Vagina (tissue), 2 donors: Measurements from ENCODE around the gene PLSCR2.

Source experiments
- CTCF ChIP-seq, 3 experiments: fragments of 450-650 bp in 2 of 3; fragments of 200-600 bp in 1 of 3; sonication (generic) in 1 of 3; IDR thresholded peaks; one replicate each; pipeline ENCODE4 v1.5.1; 2017 to 2019; ENCODE audit warnings: antibody characterized with exemption in 3 of 3, mild to moderate bottlenecking in 2 of 3, moderate library complexity in 2 of 3
- POLR2A ChIP-seq, 2 donors: fragments of 450-650 bp; IDR thresholded peaks; one replicate each; pipeline ENCODE4 v1.6.1; 2017; ENCODE audit warnings: antibody characterized with exemption in 2 of 2, mild to moderate bottlenecking in 2 of 2, moderate library complexity in 2 of 2
- POLR2AphosphoS5 ChIP-seq, 2 donors: sonication (generic); formaldehyde crosslinking; IDR thresholded peaks; one replicate each; pipeline ENCODE4 v1.9.0; 2017; ENCODE audit warnings: antibody characterized with exemption in 2 of 2, mild to moderate bottlenecking in 2 of 2, low read depth in 1 of 2; ENCODE audit not compliant: insufficient read depth in 1 of 2

- no peak for TF ChIP-seq CTCF (IDR thresholded peaks at IDR 0.05)
- TF ChIP-seq POLR2A (IDR thresholded peaks at IDR 0.05), result no peak
- TF ChIP-seq POLR2AphosphoS5 (IDR thresholded peaks at IDR 0.05; ENCODE audit: insufficient read depth in 1 of 2, low read depth in 1 of 2), result no peak
These were observed 19.7 kb downstream of the PLSCR2 start for GRCh38 chr3:146449613-146450012.
